Stimulated activated naive CD4-positive, alpha-beta T cell treated with Interleukin-2 at 50 U/mL for 16 hours (primary cell): ENCODE data around the gene ZNF202.
"Not testable (repeated sequence)": the region's sequence is repeated elsewhere in the genome, so short reads cannot be mapped to it uniquely, and the experiment has no call there.

Experiments
- DNase-seq: peaks from one replicate; lab custom pipeline; 2025; lab: John Stamatoyannopoulos, UW

Gene ZNF202

DNA sequence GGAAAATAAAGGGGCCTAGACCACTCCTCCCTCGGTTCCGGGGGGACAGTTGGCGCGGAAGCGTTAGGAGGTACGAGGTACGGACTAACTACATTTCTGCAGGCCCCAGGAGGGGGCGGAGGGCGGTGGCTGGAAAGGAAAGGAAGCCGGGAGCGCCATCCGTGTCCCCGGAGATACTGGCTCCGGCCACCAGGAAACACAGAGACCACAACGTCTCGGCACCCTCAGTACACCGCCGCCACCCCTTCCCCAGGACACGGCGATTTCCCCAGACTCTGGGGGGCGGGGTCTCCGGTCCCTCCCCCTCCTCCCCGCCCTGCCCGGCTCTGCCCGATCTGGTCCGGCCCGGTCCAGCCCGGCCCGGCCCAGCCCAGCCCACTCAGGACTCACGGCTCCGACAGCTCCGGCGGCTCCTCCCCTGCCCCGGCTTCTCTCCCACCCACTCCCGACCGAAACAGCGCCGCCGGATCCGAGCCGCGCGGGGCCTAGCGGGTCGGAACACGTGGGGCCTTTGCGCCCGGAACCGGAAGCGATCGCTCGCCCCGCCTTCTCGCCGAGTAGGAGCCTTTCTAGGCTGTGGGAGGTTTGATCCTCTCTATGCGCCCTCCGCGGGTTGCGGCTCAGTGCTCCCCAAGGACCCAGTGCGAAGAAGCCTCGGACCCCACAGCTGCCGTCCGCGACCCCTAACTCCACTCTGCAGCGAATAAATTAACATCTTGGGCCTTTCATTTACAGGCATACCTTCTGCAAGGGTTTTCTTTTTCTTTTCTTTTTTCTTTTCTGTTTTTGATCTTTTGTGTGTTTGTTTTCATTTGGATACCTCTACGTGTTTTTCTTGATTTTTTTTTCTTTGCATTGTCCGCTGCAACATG, at the start of gene ZNF202:
Gene ZNF202, minus strand, starts transcription at position 502 of the 872 bp plus-strand sequence. CDS start 10,772 bp downstream, outside the sequence.
- peak; percentile 91 for DNase-seq

DNA sequence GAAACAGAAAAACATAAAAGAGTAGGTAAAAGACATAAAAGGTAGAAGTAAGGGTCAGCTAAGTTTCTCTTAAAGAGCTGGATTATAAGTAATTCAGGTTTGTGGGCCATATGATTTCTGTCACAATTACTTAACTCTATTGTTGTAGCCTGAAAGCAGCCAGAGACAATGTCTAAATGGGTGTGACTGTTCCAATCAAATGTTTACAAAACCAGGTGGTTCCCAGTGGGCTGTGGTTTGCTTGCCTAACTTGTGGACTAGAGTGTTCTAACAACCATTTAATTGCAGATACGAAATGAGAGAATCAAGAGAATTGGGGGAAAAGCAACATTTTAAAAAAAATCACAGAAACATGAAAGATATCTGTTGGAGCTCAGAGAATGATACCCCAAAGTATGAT, 42.1 kb upstream of the ZNF202 start:
- no peak for DNase-seq

- DNase-seq, result no peak
Measured at GRCh38 chr11:123778511-123778910, 37.1 kb upstream of the ZNF202 start.

DNA sequence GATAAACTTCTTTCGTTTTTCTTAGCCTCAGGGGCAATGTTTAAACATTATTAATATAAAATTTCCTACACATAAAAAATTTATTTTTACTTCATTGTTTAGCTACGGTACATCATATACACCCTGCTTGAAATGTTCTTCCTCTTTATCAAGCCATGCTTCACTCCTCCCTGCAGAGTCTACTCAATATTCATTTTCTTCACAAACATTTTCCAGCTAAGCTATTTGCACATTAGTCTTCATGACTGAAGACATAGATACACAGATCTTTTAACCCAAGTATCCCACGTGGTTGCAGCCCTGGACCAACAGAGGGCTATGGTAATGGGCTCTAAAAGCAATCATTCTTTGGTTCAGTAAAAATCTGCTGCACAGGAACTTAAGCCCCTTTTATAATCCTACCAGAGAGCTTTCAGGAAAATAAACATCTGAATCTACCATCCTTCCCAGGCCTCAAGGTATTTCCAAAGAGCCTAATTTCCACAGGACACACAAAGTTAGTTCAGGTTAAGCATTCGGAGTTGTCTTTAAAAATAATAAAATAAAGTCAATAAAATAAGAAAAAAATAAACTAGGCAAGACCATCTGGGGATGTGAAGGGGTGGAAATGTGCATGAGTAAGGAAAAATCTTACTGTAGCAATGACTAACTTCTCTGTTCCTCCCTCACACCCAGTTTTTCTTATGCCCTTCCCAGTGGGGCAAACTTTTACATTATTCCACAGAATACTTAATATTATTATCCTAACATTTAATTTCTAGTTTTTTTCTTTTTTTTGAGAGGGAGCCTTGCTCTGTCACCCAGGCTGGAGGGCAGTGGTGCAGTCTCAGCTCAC, 34.5 kb upstream of the ZNF202 start:
- DNase-seq, result no peak

DNA sequence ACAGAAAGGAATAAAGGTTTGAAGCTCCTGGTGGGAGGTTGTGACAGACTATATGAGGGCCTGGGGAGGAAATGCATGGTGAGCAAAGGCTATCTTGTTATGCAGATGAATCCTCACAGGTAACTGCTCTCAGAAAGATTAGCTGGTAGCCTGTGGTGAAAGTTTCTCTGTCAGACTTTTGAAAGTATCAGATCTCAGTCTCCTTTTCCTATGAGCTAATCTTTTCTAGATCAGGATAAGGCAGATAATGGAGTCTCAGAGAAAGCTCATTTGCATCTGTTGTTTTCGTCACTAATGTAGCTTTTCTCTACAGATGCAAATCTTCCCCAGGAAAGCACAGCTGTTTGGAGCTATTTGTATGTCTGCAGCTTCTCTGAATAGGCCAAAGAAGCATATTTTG, 33.8 kb upstream of the ZNF202 start:
- no peak for DNase-seq

DNA sequence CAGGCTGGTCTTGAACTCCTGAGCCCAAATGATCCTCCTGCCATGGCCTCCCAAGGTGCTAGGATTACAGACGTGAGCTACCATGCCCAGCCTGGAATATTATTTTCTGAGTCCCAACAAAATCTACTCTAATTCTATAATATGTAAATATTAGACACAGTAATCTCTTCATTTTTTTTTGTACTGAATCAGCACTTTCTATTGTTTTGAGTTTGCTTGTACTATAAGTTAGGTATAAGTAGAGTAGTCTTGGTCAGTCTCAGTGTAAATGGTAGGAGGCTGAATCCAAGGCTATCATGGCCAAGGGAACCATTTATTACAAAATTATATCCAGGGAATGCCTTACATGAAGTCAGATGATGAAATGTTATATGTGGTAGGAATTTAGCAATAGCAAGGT, 32.5 kb upstream of the ZNF202 start:
- DNase-seq, result no peak

DNA sequence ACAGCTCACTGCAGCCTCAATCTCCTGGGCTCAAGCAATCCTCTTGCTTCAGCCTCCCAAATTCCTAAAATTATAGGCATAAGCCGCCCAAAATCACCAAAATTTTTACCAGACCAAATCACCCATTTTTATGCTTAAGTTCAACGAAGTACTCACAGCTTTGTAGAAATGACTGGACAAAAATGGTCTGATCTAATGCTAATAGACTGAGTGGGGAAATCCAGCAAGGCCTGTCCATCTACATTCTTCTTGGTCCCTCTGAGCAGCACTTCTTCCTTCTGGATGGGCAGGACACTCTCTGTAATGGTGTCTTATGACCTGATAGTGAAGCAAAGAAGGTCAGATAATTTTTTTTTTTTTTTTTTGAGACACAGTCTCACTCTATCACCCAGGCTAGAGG, 31.6 kb upstream of the ZNF202 start:
- DNase-seq, result no peak

GRCh38 chr11:123771664-123772063, 30.2 kb upstream of the ZNF202 start:
- no peak for DNase-seq

GRCh38 chr11:123770712-123771111, 29.3 kb upstream of the ZNF202 start:
- no peak for DNase-seq

GRCh38 chr11:123765601-123766000, 24.1 kb upstream of the ZNF202 start:
- DNase-seq, result no peak

GRCh38 chr11:123762422-123762821, 21.0 kb upstream of the ZNF202 start:
- DNase-seq, result no peak

DNA sequence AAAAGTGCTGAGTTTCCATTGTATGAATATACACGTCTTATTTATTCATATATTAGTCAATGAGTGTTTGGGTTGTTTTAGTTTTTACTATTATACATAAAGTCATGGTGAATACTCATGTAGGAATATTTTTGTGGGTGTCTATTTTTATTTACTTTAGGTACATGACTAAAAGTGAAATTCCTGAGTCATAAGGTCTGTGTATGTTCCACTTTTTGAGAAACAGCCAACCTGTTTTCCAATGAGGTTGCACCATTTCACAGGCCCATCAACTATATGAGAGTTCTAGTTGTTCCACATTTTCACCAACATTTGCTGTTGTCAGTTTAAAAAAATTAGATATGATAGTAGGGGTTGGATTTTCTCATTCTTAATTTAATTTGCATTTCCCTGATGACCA, 19.4 kb upstream of the ZNF202 start:
- DNase-seq, result no peak

- DNase-seq, result no peak
Measured at GRCh38 chr11:123757976-123758375, 16.5 kb upstream of the ZNF202 start.

DNA sequence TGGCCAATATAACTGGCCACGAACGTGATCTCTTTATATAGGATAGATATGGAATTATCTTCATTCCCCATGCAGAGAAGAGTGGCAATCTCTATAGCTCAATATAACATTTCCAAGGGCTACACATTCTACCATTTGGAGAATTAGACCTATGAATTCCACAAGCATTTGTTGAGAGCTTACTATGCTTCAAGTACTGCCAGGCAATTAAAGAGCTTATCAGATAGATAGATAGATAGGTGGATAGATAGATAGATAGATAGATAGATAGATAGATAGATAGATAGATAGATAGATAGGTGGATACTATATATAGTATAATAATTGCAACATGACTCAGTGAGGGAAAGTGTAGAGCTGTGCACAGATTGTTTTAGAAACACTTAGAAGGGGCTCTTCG, 14.4 kb upstream of the ZNF202 start:
- no peak for DNase-seq

DNA sequence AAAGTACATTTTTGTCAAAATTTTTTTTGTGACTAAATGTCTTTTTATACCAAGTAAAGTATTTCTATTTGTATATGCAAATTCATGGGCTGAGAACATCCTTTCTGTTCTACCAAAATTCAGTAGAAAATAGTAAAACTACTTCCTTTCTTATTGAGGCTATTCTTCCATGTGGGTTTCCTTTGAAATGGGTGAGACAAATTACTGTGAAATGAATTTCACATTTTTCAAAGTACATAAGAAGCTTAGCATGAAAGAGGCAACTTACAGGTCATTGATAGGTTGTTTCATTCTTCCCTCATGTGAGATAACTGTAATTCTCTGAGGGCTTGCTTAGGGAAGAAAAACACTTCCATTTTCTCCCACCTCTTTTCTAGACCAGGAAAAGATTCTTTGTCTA, 13.9 kb upstream of the ZNF202 start:
- DNase-seq, result no peak

GRCh38 chr11:123754101-123754568, 12.7 kb upstream of the ZNF202 start, which contains the start of gene OR6X1:
Gene OR6X1, minus strand, starts transcription at chr11:123754518. Its CDS starts 0 bp downstream, at chr11:123754518.
- no peak for DNase-seq

- no peak for DNase-seq
Measured at GRCh38 chr11:123753110-123753509, 11.7 kb upstream of the ZNF202 start.

GRCh38 chr11:123751781-123752180, 10.3 kb upstream of the ZNF202 start:
- DNase-seq, result no peak

GRCh38 chr11:123748349-123748748, 6.9 kb upstream of the ZNF202 start:
- DNase-seq, result not testable (repeated sequence)

- no peak for DNase-seq
Measured at GRCh38 chr11:123745764-123746451, 4.4 kb upstream of the ZNF202 start.

GRCh38 chr11:123742724-123743120, 1.3 kb upstream of the ZNF202 start:
- DNase-seq, result no peak

DNA sequence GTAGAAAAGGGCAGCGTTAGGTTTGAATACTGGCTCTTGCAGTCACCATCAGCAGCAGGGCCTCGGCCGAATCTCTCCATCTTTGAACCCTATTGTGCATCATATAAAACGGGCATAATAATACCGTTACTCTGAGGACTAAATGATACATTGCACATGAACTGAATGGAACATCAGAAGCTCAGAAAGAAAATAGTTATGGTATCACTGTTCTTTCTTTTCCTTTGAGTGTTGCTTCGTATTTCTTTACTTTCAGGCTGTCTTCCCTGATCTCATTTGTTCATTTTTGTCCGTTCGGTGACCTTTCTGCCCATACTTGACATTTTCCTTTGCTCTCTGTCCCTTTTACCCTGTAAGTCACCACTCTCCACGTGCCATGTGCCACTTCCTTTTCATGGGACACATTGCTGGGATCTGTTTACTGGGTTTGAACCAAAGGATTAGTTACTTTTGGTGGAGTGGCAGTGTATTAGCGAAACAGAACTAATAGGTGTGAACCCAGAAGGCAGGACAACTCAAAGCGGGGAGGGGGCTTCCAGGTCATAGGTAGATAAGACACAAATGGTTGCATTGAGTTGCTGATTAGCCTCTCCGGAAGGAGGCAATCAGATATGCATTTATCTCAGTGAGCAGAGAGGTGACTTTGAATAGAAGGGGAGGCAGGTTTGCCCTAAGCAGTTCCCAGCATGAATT, 717 bp upstream of the ZNF202 start:
- DNase-seq, result no peak
